Measurements from ENCODE around the gene GDPD4. TPM values are rescaled to one million over a fixed set of nuclear protein-coding genes. Genes with fewer than 3 reads are reported as not detected.

Gene GDPD4
- total and polyA plus RNA-seq, 10 of the 15 experiments (the other 5 are each of a cell fraction or from before 2014, with no cell fraction given), result 0.23 TPM; not detected in 9

DNA sequence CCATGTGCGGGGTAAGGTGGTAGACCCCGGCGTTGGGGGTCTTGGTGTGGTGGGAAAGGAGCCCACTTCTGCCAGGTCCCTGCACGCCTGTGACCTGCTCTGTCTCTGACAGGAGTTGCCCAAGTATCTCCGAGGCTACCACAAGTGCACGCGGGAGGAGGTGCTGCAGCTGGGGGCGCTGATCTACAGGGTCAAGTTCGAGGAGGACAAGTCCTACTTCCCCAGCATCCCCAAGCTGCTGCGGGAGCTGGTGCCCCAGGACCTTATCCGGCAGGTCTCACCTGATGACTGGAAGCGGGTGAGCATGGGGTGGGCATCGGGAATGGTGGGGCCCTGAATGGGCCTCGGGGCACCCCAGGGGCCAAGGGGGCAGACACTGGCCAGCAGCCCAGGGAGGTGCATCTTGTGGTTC is 90.4 kb downstream of the GDPD4 start (continued):
- TF ChIP-seq, protein P1, sequence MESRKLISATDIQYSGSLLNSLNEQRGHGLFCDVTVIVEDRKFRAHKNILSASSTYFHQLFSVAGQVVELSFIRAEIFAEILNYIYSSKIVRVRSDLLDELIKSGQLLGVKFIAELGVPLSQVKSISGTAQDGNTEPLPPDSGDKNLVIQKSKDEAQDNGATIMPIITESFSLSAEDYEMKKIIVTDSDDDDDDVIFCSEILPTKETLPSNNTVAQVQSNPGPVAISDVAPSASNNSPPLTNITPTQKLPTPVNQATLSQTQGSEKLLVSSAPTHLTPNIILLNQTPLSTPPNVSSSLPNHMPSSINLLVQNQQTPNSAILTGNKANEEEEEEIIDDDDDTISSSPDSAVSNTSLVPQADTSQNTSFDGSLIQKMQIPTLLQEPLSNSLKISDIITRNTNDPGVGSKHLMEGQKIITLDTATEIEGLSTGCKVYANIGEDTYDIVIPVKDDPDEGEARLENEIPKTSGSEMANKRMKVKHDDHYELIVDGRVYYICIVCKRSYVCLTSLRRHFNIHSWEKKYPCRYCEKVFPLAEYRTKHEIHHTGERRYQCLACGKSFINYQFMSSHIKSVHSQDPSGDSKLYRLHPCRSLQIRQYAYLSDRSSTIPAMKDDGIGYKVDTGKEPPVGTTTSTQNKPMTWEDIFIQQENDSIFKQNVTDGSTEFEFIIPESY (IDR thresholded peaks at IDR 0.05), result no peak
- TF ChIP-seq CREB1 (IDR thresholded peaks at IDR 0.05; ENCODE audit: low read depth) (no peak), LARP7 (IDR thresholded peaks at IDR 0.05) (no peak)

DNA sequence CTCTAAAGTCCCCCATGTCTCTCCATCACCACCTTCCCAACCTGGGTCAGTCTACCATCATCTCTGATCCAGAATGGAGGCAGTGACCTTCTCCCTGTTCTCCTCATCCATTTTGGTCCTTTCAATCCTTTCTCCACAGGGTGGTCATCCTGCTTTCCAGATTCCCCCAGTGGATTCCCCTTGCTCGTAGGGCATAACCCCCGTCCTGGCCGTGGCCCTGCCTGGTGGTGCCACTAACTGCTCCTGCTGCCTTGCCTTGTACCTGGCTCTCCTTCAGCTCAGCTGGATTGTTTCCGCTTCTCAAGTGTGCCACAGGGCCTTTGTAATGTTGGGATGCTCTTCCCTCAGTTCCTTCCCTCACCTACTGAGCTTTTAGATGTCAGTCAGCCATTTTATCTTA is 91.8 kb downstream of the GDPD4 start:
- no peak for DNase-seq (ENCODE audit: low read depth, low spot score)
- Histone ChIP-seq H3K4me1 (ENCODE audit: control insufficient read depth, insufficient read depth, low read length) (no peaks in the 10 kb centered on the region), H3K9ac (ENCODE audit: control insufficient read depth, insufficient read depth, low read length) (no peak overlapping the region), H3K27me3 (replicated peaks in 1 of 2; ENCODE audit: control insufficient read depth in 2 of 2, insufficient read depth in 2 of 2, low read length in 1 of 2) (no peaks in the 10 kb centered on the region; a peak in 1 of 4 replicates), H3K4me2 (ENCODE audit: control insufficient read depth, insufficient read depth) (no peak overlapping the region), H3K79me2 (ENCODE audit: control insufficient read depth, insufficient read depth, low read length) (no peaks in the 10 kb centered on the region), H4K20me1 (ENCODE audit: control insufficient read depth, insufficient read depth) (no peaks in the 10 kb centered on the region), H3K36me3 (ENCODE audit: control insufficient read depth in 2 of 2, insufficient read depth in 2 of 2, low read length in 1 of 2) (no peaks in the 10 kb centered on the region), H3K9me3 (replicated peaks; ENCODE audit: control insufficient read depth, insufficient read depth, low read length) (no peaks in the 10 kb centered on the region), H3K27ac (ENCODE audit: control insufficient read depth, insufficient read depth) (no peak overlapping the region), H2AFZ (ENCODE audit: control insufficient read depth, low read depth, low read length) (no peak overlapping the region), H3K4me3 (no peak overlapping the region)
- no peak for ATAC-seq
- no TSS peak for BruUV-seq (replicated peaks)
- intact Hi-C loops (cut with micrococcal nuclease; ENCODE audit: unreplicated experiment), result no loop called here
- no peak for FAIRE-seq
- RAD21 ChIA-PET (ENCODE audit: unreplicated experiment), result no interaction called here
- SMC1A ChIA-PET (ENCODE audit: uncharacterized antibody, unreplicated experiment), result interaction anchor here (1.0 kb wide), 1 partner anchor 339 kb away, joined by 3 read pairs; no protein-coding TSS in a partner anchor
- WGBS (ENCODE audit: insufficient coverage, insufficient replicate concordance, low lambda C conversion rate, missing lambda C conversion rate), result 21% methylated on average over 4 of the region's 4 CpGs
- in situ Hi-C loops (cut with MboI), result no loop called here
- CTCF ChIA-PET, result no interaction called here
- POLR2A ChIA-PET, result no interaction called here
- TF ChIP-seq CREB1 (IDR thresholded peaks at IDR 0.05; ENCODE audit: low read depth) (no peak), KLF5 (IDR thresholded peaks at IDR 0.05; ENCODE audit: partially characterized antibody) (no peak), BMI1 (IDR thresholded peaks at IDR 0.05; ENCODE audit: borderline replicate concordance) (no peak), RFX5 (IDR thresholded peaks at IDR 0.05; ENCODE audit: low read depth, low read length) (no peak), FOXM1 (IDR thresholded peaks at IDR 0.05; ENCODE audit: low read depth, low read length) (no peak), SREBF2 (IDR thresholded peaks at IDR 0.05; ENCODE audit: low read length) (no peak), ZNF622 (IDR thresholded peaks at IDR 0.05) (no peak), TARDBP (IDR thresholded peaks at IDR 0.05; ENCODE audit: borderline replicate concordance) (no peak), RBBP5 (conservative IDR thresholded peaks at IDR 0.05) (no peak), CBFB (IDR thresholded peaks at IDR 0.05; ENCODE audit: low read depth) (no peak), HDAC2 (IDR thresholded peaks at IDR 0.05) (no peak), NRF1 (conservative IDR thresholded peaks at IDR 0.05; ENCODE audit: low read depth, low read length) (no peak), CEBPB (IDR thresholded peaks at IDR 0.05; ENCODE audit: borderline replicate concordance in 1 of 2, low read depth in 2 of 2, low read length in 2 of 2) (no peak), SMC3 (IDR thresholded peaks at IDR 0.05; ENCODE audit: borderline replicate concordance, low read length) (no peak)
- TF ChIP-seq, protein P2, sequence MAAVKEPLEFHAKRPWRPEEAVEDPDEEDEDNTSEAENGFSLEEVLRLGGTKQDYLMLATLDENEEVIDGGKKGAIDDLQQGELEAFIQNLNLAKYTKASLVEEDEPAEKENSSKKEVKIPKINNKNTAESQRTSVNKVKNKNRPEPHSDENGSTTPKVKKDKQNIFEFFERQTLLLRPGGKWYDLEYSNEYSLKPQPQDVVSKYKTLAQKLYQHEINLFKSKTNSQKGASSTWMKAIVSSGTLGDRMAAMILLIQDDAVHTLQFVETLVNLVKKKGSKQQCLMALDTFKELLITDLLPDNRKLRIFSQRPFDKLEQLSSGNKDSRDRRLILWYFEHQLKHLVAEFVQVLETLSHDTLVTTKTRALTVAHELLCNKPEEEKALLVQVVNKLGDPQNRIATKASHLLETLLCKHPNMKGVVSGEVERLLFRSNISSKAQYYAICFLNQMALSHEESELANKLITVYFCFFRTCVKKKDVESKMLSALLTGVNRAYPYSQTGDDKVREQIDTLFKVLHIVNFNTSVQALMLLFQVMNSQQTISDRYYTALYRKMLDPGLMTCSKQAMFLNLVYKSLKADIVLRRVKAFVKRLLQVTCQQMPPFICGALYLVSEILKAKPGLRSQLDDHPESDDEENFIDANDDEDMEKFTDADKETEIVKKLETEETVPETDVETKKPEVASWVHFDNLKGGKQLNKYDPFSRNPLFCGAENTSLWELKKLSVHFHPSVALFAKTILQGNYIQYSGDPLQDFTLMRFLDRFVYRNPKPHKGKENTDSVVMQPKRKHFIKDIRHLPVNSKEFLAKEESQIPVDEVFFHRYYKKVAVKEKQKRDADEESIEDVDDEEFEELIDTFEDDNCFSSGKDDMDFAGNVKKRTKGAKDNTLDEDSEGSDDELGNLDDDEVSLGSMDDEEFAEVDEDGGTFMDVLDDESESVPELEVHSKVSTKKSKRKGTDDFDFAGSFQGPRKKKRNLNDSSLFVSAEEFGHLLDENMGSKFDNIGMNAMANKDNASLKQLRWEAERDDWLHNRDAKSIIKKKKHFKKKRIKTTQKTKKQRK (IDR thresholded peaks at IDR 0.05; ENCODE audit: low read depth, low read length), result no peak
- TF ChIP-seq, protein P3, sequence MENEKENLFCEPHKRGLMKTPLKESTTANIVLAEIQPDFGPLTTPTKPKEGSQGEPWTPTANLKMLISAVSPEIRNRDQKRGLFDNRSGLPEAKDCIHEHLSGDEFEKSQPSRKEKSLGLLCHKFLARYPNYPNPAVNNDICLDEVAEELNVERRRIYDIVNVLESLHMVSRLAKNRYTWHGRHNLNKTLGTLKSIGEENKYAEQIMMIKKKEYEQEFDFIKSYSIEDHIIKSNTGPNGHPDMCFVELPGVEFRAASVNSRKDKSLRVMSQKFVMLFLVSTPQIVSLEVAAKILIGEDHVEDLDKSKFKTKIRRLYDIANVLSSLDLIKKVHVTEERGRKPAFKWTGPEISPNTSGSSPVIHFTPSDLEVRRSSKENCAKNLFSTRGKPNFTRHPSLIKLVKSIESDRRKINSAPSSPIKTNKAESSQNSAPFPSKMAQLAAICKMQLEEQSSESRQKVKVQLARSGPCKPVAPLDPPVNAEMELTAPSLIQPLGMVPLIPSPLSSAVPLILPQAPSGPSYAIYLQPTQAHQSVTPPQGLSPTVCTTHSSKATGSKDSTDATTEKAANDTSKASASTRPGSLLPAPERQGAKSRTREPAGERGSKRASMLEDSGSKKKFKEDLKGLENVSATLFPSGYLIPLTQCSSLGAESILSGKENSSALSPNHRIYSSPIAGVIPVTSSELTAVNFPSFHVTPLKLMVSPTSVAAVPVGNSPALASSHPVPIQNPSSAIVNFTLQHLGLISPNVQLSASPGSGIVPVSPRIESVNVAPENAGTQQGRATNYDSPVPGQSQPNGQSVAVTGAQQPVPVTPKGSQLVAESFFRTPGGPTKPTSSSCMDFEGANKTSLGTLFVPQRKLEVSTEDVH (IDR thresholded peaks at IDR 0.05; ENCODE audit: low read depth, partially characterized antibody), result no peak

Measured in GM12878 (cell line).